Measurements from ENCODE around the gene RBMS1.

RBMS1 gene

DNA sequence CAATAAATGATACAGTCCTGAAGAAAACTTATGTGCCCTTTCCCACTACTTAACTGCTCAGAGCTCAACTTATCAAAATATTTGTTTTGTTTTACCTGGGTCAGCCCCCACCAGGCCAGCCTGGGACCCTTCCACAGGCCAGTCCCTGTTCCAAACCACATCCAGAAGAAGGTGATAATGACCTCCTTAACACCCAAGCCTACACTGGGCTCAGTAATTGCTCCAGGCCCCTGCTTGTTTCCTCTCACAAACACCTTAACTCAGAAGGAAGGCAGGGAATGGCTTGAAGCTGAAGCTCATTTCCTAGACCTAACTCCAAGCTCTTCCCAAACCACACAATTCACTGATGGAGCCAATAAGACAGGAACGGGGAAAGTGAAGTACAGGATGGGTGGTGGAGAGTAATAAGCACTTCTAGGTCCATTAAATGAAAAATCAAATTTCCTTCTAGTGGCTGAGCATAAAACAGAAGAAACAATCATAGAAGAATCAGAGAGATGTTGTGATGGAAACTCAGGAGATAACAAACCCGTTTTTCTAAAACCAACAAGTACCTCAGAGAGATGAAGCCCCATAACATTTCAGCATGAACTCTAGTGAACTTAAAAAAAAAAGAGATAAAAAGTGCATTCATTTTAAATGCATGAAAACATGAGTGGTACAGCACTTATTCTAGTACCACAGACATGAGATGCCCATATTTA, 160.1 kb downstream of the RBMS1 start:
- no peaks in the 10 kb centered on the region for H3K27me3 ChIP-seq (ENCODE audit: insufficient read depth, poor library complexity, severe bottlenecking)
- no peak overlapping the region for H3K4me3 ChIP-seq (replicated peaks; ENCODE audit: insufficient read depth, low read length)
- TF ChIP-seq POLR2AphosphoS5 (IDR thresholded peaks at IDR 0.05; ENCODE audit: low read depth) (no peak), SPI1 (IDR thresholded peaks at IDR 0.05; ENCODE audit: borderline replicate concordance, low read depth) (no peak), CTCF (IDR thresholded peaks at IDR 0.05; ENCODE audit: insufficient read depth, low read length) (no peak), GABPA (IDR thresholded peaks at IDR 0.05; ENCODE audit: low read depth) (no peak)
- TF ChIP-seq, protein P1, sequence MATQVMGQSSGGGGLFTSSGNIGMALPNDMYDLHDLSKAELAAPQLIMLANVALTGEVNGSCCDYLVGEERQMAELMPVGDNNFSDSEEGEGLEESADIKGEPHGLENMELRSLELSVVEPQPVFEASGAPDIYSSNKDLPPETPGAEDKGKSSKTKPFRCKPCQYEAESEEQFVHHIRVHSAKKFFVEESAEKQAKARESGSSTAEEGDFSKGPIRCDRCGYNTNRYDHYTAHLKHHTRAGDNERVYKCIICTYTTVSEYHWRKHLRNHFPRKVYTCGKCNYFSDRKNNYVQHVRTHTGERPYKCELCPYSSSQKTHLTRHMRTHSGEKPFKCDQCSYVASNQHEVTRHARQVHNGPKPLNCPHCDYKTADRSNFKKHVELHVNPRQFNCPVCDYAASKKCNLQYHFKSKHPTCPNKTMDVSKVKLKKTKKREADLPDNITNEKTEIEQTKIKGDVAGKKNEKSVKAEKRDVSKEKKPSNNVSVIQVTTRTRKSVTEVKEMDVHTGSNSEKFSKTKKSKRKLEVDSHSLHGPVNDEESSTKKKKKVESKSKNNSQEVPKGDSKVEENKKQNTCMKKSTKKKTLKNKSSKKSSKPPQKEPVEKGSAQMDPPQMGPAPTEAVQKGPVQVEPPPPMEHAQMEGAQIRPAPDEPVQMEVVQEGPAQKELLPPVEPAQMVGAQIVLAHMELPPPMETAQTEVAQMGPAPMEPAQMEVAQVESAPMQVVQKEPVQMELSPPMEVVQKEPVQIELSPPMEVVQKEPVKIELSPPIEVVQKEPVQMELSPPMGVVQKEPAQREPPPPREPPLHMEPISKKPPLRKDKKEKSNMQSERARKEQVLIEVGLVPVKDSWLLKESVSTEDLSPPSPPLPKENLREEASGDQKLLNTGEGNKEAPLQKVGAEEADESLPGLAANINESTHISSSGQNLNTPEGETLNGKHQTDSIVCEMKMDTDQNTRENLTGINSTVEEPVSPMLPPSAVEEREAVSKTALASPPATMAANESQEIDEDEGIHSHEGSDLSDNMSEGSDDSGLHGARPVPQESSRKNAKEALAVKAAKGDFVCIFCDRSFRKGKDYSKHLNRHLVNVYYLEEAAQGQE (IDR thresholded peaks at IDR 0.05; ENCODE audit: insufficient replicate concordance, low read depth), result no peak
- no peak for DNase-seq (ENCODE audit: low read depth in 1 of 2, low spot score in 1 of 2)
- H3K27ac ChIP-seq (replicated peaks), result no peak overlapping the region

- Histone ChIP-seq H3K4me3 (replicated peaks; ENCODE audit: insufficient read depth, low read length) (no peak overlapping the region), H3K27me3 (ENCODE audit: insufficient read depth, poor library complexity, severe bottlenecking) (no peaks in the 10 kb centered on the region), H3K27ac (replicated peaks) (no peak overlapping the region)
- TF ChIP-seq POLR2AphosphoS5 (IDR thresholded peaks at IDR 0.05; ENCODE audit: low read depth) (no peak), SPI1 (IDR thresholded peaks at IDR 0.05; ENCODE audit: borderline replicate concordance, low read depth) (peak; percentile 54; the same call in 1 of the 2 replicates), GABPA (IDR thresholded peaks at IDR 0.05; ENCODE audit: low read depth) (0 out of 2 replicates have a peak, but pooled peaks have one; percentile 33)
- peak in 1 of 2 experiments; percentile 56 for DNase-seq (ENCODE audit: low read depth in 1 of 2, low spot score in 1 of 2)
These were observed 161.3 kb downstream of the RBMS1 start for GRCh38 chr2:160332318-160332717.

DNA sequence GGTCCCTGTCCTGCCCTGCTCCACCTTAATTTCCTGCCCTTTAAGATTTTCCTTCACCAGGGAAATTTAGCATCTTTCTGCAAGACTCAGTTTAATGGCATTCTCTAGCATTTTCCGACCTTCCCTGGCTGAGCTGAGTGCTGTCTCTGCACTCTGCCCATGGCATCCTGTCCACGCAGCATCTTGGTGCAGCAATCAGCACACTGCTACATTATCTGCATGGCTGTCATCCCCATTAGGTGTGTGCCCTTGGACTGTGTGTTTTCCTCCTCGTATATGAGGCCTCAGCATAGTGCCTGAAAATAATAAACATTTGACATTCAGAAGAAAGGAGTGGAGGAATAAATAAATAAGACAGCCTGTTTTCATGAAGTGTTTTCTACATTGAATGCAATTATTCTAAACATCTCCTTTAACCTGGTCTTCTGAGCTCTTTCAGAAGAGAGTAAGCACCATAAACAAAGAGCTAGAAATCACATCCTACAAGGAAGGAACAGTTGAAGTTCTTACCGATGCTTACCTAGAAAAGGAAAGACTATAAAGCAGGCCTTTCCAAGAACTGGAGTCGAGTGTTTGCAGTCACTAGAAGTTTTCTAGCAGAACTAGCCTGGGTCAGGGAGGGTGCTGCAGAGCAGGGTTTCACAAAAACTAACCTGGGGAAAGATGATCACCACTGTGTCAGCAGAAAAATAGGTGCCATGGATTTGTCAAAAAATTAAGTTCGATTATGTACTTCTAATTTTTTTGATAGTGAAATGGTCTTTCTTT, 162.2 kb downstream of the RBMS1 start:
- H3K4me3 ChIP-seq (replicated peaks; ENCODE audit: insufficient read depth, low read length), result no peak overlapping the region
- TF ChIP-seq POLR2AphosphoS5 (IDR thresholded peaks at IDR 0.05; ENCODE audit: low read depth) (no peak), GABPA (IDR thresholded peaks at IDR 0.05; ENCODE audit: low read depth) (no peak), CTCF (IDR thresholded peaks at IDR 0.05; ENCODE audit: insufficient read depth, low read length) (no peak)
- H3K27me3 ChIP-seq (ENCODE audit: insufficient read depth, poor library complexity, severe bottlenecking), result no peaks in the 10 kb centered on the region
- no peak overlapping the region for H3K27ac ChIP-seq (replicated peaks)
- no peak for DNase-seq (ENCODE audit: low read depth in 1 of 2, low spot score in 1 of 2)

GRCh38 chr2:160328811-160329527, 164.6 kb downstream of the RBMS1 start:
- Histone ChIP-seq H3K27me3 (ENCODE audit: insufficient read depth, poor library complexity, severe bottlenecking) (no peaks in the 10 kb centered on the region), H3K27ac (replicated peaks) (no peak overlapping the region), H3K4me3 (replicated peaks; ENCODE audit: insufficient read depth, low read length) (no peak overlapping the region)
- no peak for DNase-seq (ENCODE audit: low read depth in 1 of 2, low spot score in 1 of 2)
- TF ChIP-seq SPI1 (IDR thresholded peaks at IDR 0.05; ENCODE audit: borderline replicate concordance, low read depth) (no peak), POLR2AphosphoS5 (IDR thresholded peaks at IDR 0.05; ENCODE audit: low read depth) (no peak), GABPA (IDR thresholded peaks at IDR 0.05; ENCODE audit: low read depth) (no peak), CTCF (IDR thresholded peaks at IDR 0.05; ENCODE audit: insufficient read depth, low read length) (no peak)
- TF ChIP-seq, protein P1 (IDR thresholded peaks at IDR 0.05; ENCODE audit: insufficient replicate concordance, low read depth), result no peak

All from HL-60 (cell line).